Ascending aorta (tissue), 2 donors: Measurements from ENCODE around the gene NCAPD3. TPM values are rescaled to one million over a fixed set of nuclear protein-coding genes. Genes with fewer than 3 reads are reported as not detected.

Experiments used
- DNase-seq, 2 donors: peaks; one replicate each; pipeline ENCODE4 v3.0.0-alpha.2; 2019; ENCODE audit warnings: low spot score in 2 of 2
- H3K27ac ChIP-seq, 2 donors: fragments of 200-600 bp; sonication (generic); one replicate each; pipeline ENCODE4 v1.5.1; 2016 to 2017; ENCODE audit warnings: mild to moderate bottlenecking in 1 of 2
- H3K27me3 ChIP-seq: fragments of 200-600 bp; sonication (generic); one replicate; pipeline ENCODE4 v1.5.1; 2017
- H3K36me3 ChIP-seq, 2 donors: fragments of 200-600 bp; sonication (generic); one replicate each; pipeline ENCODE4 v1.5.1; 2016
- H3K4me1 ChIP-seq, 2 donors: fragments of 200-600 bp; sonication (generic); one replicate each; pipeline ENCODE4 v1.5.1; 2016 to 2017; ENCODE audit warnings: mild to moderate bottlenecking in 1 of 2
- H3K4me3 ChIP-seq, 2 donors: fragments of 200-600 bp; sonication (generic); one replicate each; pipeline ENCODE4 v1.5.1; 2016 to 2017; ENCODE audit warnings: mild to moderate bottlenecking in 1 of 2
- H3K9me3 ChIP-seq, 2 donors: fragments of 200-600 bp; sonication (generic); one replicate each; pipeline ENCODE4 v1.5.1; 2016
- CTCF ChIP-seq, 3 experiments: fragments of 200-600 bp in 2 of 3; fragments of 450-650 bp in 1 of 3; sonication (generic) in 2 of 3; IDR thresholded peaks; one replicate each; pipeline ENCODE4 v1.5.1; 2016 to 2019; ENCODE audit warnings: antibody characterized with exemption in 3 of 3, mild to moderate bottlenecking in 1 of 3, moderate library complexity in 1 of 3
- intact Hi-C: fragments of 100-400 bp; cut with DNase I; formaldehyde crosslinking; loops from one replicate; pipeline ENCODE4 v1.15.1; 2023
- total RNA-seq: library from RNA; depleted of rRNA; stranded (reverse); fragments of >200 nt; gene quantifications from one replicate; pipeline ENCODE4 v1.1.0, GENCODE V29; 2016

The NCAPD3 gene
- total RNA-seq, 1 donor from 2014 or later = 4.8 TPM

DNA sequence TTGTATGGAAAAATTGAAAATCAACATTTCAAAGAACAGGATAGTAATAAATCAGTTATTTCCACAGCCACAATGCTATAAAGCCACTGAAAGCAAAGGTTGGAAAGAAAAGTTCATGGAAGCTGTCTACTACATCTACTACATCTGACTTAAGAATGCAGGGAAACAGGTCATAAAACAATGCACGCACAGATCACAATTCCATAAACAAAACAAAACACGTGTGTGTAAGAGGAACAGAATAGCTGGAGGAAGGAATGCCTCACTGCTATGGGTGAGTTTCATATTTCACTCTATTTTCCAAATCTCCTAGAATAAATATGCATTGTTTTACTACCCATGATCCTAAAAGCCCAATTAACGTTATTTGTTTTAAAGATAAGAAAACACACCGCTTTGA is 66.3 kb downstream of the NCAPD3 start:
- H3K9me3 ChIP-seq = no peaks in the 10 kb centered on the region
- DNase-seq = no peak
- intact Hi-C loops = no loop called here
- no peak overlapping the region for H3K27ac ChIP-seq
- H3K27me3 ChIP-seq = no peaks in the 10 kb centered on the region
- peaks cover 53 to 55% of the 10 kb centered on the region in 2 donors for H3K36me3 ChIP-seq
- TF ChIP-seq CTCF (IDR thresholded peaks at IDR 0.05) = no peak
- no peaks in the 10 kb centered on the region for H3K4me1 ChIP-seq
- no peak overlapping the region for H3K4me3 ChIP-seq

DNA sequence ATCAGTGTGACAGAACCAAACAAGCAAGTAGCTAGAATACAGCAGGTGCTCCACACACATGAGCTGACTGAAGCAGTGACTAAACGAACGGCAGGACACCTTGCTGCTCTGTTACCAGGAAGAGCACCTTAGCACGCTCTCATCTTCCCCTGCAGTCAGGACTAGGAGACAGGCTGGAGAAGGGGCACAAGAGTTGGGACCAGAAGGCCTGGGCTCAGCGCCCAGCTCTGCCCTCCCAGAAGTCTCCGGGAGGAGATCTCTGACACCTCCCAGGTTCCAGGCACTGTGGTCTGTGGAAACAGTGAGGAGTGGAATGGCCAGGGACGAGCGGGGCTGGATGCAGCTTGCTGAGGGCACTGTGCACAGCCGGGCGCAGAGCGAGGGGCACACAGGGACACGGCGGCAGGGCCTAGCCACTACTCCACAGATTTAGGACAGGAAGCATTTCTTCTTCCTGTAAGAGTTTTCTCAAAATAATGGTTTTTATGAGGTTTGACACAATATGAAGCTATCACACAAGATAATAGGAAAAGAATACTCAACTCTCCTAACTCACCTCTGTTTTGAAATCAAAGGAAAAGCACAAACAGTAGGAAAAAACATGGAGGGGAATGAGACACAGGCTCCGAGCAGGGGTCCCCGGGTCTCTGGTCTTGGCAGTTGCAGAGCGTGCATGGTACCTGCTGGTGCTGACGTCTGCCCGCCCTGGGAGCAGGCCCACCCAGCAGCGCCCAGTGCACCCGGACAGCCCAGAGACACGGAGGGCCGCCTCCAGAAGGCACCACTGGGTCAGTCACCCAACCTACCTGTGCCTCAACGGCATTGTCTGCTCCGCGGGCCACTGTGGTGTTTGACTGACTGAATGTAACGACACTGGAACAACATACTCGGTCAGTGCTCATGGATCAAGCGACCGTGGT is 67.6 kb downstream of the NCAPD3 start:
- no peak overlapping the region for H3K27ac ChIP-seq
- no peaks in the 10 kb centered on the region for H3K27me3 ChIP-seq
- H3K36me3 ChIP-seq = peaks cover 57% of the 10 kb centered on the region in 2 donors
- intact Hi-C loops = no loop called here
- TF ChIP-seq CTCF (IDR thresholded peaks at IDR 0.05) = no peak
- no peak overlapping the region for H3K4me3 ChIP-seq
- DNase-seq = no peak
- no peaks in the 10 kb centered on the region for H3K4me1 ChIP-seq
- no peaks in the 10 kb centered on the region for H3K9me3 ChIP-seq

- H3K9me3 ChIP-seq = no peaks in the 10 kb centered on the region
- no peak for DNase-seq
- intact Hi-C loops = no loop called here
- H3K27me3 ChIP-seq = no peaks in the 10 kb centered on the region
- no peak overlapping the region for H3K4me3 ChIP-seq
- no peak for TF ChIP-seq CTCF (IDR thresholded peaks at IDR 0.05)
- no peak overlapping the region for H3K27ac ChIP-seq
- H3K36me3 ChIP-seq = peaks cover 56 to 59% of the 10 kb centered on the region in 2 donors
- no peaks in the 10 kb centered on the region for H3K4me1 ChIP-seq
Measured at GRCh38 chr11:134155456-134155855, 68.3 kb downstream of the NCAPD3 start.

DNA sequence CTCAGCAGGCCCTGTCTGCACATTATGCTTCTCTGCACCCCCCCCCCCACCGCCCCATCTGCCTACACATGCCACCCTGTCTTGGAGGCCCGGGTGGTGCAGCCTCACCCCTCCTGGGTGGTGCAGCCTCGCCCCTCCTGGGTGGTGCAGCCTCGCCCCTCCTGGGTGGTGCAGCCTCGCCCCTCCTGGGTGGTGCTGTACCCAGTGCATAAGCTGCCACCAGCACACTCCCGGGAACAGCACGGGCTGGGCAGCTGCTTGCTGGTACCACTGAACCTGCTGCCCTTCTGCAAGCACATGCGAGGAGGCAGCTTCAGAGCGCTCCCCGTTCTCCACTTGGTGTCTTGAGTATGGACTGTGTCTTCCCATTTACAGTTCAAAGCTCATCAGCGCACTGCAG is 69.3 kb downstream of the NCAPD3 start:
- peaks cover 55 to 59% of the 10 kb centered on the region in 2 donors for H3K36me3 ChIP-seq
- no peak overlapping the region for H3K27ac ChIP-seq
- H3K9me3 ChIP-seq = no peaks in the 10 kb centered on the region
- DNase-seq = no peak
- no peaks in the 10 kb centered on the region for H3K27me3 ChIP-seq
- no peak overlapping the region for H3K4me3 ChIP-seq
- peaks cover 0 to 3% of the 10 kb centered on the region in 2 donors for H3K4me1 ChIP-seq
- intact Hi-C loops = no loop called here
- TF ChIP-seq CTCF (IDR thresholded peaks at IDR 0.05) = no peak

DNA sequence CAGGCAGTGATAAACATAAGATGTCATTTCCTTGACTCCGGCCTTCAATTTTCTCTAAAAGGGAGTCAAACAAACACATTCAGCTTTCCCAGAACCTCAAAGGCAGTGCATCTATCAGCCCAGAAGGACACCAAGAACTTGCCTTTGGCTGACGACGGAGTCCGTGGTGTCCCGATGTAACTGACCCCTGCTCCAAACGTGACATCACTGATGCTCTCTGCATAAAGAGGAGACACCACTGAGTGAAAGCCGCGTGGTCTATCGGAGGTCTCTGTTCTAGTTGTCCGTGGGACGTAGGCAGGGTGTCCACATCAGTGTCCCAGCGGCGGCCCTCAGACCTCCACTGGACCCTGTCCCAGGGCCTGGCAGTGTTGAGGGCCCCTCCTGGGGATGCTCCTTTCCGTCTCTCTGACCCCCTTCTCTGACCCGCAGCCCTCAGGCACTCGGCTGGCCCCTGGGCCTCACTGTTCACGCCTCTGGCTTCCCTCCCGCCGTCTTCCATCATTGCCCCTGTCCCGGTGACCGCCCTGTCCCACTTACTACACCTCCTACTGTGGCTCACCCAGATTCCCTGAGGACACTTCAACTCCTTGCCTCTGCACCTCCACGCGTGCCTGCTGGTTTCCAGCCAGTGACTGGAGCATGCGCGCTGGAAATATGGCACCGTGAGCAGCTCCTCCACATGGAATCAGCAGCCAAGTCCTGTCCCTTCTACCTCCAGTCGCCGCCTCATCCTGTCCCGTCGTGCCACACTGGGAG is 70.4 kb downstream of the NCAPD3 start:
- no peaks in the 10 kb centered on the region for H3K27me3 ChIP-seq
- H3K36me3 ChIP-seq = peaks cover 59 to 61% of the 10 kb centered on the region in 2 donors
- intact Hi-C loops = no loop called here
- H3K27ac ChIP-seq = no peak overlapping the region
- TF ChIP-seq CTCF (IDR thresholded peaks at IDR 0.05) = no peak
- no peak overlapping the region for H3K4me3 ChIP-seq
- peaks cover 0 to 3% of the 10 kb centered on the region in 2 donors for H3K4me1 ChIP-seq
- no peak for DNase-seq
- no peaks in the 10 kb centered on the region for H3K9me3 ChIP-seq
